ENCODE measurements around the gene ADAMTS2.

Gene ADAMTS2

GRCh38 chr5:179194941-179195381 is 150.3 kb downstream of the ADAMTS2 start:
- no peak for DNase-seq (ENCODE audit: low read depth in 2 of 2)

- DNase-seq (ENCODE audit: low read depth in 2 of 2): no peak
Observed at GRCh38 chr5:179194201-179194910, 150.9 kb downstream of the ADAMTS2 start.

DNA sequence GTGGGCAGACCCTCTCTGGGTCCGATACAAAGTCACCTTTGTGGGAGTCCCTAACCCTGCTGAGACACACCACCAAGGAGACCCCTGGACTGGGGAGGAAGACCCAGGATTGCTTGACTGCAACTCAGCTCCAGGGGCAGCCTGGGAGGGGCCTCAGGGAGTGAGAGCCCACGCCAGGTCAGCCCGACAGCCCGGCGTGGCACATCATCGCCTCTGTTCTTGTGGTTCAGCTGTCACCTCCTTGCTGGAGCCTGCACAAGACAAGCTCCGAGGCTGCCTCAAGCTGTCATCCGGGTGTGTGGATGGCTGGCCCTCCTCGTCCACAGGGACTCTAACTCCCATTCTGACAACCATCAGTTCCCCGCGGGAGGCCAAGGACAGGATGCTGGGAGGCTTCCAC is 151.5 kb downstream of the ADAMTS2 start:
- DNase-seq (ENCODE audit: low read depth in 2 of 2): no peak

DNA sequence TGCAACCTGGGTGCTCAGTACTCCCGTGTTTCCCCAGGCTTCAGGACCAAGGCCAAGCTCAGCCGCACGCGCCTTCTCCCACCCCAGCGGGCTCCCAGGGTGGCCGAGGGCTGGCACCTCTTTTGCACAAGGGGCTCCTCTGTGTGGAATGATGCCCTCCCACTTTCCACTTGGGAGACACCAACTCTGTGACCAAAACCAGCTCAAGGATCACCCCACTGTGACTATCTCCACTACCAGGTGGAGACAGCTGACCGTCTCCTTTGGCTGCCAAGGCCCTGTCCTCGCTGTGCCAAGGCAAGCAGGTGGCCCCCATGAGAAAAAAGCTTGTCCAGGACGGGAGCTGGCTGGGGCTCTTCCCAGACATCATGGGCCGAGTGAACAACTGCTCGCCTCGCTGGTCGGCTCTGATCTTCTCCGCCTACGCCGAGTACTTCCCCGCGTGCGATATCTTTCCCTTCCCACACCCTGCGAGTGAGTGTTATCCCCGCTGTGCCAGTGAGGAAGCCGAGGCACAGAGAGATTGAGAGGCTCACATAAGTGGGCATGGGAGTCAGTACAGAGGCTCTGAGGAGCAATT is 152.3 kb downstream of the ADAMTS2 start:
- DNase-seq (ENCODE audit: low read depth in 2 of 2): no peak

- no peak for DNase-seq (ENCODE audit: low read depth in 2 of 2)
Observed at GRCh38 chr5:179192185-179192890, 152.9 kb downstream of the ADAMTS2 start.

DNA sequence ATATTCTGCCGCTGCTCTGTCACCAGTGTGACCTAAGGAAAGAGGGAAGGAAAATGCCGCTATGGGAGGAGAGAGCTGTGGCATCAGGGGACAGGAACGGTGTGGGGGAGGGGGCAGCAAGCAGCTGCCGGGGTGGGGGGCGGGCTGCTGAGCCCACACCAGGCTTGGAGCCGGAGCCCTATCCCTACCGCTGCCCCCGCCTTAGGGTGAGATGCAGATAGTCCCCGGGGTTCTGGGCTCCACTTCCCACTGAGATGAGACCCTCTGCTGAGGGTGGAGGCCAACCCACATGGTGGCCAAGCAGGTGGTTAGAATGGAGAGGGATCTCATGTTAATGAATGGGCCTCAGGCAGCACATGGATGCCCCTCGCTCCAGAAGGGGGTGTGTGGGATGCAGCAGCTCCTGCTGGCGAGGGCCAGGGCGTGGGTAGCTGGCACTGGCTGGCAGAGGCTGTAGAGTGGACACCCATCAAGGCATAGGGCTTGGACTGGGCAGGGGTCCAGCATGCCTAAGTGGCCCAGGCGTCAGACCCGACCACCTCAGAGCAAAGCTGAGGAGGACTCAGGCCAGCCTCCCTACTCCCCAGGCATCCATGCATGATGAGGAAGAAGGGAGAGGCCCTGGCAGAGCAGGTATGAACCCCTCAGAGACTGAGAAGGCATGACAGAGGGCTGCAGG is 153.6 kb downstream of the ADAMTS2 start:
- no peak for DNase-seq (ENCODE audit: low read depth in 2 of 2)

DNA sequence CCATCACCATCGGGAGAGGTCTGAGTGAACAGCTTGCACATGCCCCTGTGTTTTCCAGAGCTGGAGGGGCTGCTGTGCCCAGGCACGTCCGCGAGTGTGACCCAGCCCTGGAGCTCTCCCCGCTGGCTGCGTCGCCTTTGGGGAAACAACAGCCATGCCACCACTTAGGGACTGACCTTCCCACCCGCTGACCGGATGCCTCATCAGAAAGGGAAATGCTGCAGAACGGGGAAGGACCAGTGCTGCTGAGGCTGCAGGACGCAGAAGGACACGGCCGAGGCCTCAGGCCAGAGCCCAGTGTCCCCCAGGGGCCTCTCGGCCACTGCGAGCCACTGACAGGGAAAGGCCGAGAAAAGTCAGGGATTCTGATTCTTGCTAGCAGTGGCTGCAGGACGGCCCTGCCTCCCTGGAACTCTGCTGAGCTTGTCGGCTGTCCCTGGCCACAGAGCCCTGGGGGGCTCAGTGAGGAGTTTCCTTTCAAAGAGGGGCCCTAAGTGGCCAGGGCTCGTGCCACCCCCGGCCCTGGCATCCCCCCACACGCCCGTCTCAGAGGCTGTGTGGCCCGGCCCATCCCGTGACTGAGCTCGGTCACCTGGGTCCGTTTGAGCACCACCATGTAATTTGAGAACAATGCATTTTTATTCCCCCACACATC is 154.3 kb downstream of the ADAMTS2 start:
- DNase-seq (ENCODE audit: low read depth in 2 of 2): no peak

DNA sequence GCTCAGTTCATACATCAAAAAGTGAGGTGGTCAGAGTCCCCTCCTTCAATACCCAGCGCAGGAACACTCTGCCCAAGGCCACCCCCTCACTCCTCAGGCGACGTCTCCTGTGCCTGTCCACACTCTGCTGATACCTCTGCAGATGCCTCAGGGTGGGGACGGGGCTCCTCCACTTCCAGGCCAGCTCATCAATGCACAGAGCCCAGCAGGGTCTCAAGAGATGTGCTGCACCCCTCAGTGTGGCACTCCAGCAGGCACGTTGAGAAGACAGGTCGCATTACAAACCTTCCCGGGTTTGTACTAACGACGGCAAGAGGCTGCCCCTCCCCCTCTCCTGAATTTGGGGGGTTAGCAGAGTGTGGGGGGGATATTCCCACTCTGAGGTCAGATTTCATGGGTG is 156.6 kb downstream of the ADAMTS2 start:
- DNase-seq (ENCODE audit: low read depth in 2 of 2): no peak

GRCh38 chr5:179187681-179188575 is 157.3 kb downstream of the ADAMTS2 start:
- DNase-seq (ENCODE audit: low read depth in 2 of 2): no peak

DNA sequence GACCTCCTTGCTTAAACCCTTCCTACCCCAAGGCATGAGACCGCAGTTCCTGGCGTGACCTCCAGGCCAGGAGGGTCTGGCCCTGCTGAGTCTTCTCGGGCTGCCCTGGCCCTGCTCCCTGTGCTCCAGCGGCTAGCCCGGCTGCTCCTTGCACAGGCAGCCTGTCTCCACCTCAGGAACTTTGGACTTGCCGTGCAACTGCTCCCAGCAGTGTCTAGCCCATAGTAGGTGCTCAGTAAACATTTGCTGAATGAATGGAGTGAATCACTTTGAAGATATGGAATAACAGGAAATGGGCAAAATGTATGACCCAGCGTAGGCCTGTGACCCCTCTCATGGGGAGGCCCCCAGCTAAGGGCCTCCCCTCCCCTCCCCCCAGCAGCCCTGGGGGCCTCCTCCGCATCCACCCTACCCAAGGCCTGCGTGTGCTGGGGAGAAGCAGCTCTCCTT is 158.0 kb downstream of the ADAMTS2 start:
- DNase-seq (ENCODE audit: low read depth in 2 of 2): no peak

DNA sequence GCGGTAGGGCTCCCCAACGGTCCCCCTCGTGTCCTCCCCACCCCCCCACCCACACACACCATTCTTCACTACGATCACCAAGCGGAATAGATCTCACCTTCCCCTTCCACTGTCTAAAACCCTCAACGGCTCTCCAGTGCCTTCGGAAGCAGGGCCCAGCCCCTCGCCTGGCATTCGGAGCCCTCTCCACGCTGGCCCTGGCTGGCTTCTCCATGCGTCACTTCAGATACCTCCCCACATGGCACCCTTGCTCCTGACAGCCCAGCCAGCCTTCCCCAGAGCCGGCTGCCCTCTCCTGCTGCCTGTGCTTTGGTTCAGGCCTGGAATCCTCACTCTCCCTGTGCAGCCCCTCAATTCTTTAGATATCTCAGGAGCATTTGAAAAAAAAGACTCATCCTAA is 158.5 kb downstream of the ADAMTS2 start:
- no peak for DNase-seq (ENCODE audit: low read depth in 2 of 2)

- DNase-seq (ENCODE audit: low read depth in 2 of 2): no peak
Observed at GRCh38 chr5:179185941-179186411, 159.3 kb downstream of the ADAMTS2 start.

DNA sequence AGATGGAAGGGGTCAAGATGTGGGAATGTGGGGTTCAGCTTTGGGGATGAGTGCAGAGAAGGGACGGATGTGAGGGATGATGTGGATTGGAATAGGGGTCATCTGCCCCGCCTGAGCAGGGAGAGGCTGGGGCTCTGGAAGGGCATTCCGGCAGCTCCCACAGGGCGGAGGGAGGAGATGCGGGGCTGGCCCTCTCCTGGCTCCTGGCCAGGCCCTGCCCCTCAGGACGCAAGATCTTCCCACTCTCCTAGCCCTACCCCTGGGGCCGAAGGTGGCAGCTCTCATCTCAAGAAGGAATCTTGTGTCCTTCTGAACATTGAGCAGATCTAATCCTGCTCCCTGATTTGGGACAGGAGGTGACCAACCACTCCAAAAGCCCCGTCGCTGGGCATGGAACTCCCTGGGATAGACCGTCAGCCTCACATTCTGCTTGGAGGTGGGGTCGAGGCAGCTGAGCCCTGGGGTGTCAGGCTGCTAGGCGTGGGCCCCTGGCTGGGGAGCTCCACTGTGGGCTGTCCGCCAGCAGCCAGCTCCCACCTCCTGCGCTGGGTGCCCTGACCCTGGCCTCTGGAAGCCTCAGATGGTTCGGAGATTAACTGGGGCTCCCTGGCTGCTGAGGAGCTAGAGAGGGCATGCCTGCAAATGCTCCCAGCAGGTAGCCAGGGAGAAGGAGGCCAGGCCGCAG is 159.9 kb downstream of the ADAMTS2 start:
- DNase-seq (ENCODE audit: low read depth in 2 of 2): no peak

DNA sequence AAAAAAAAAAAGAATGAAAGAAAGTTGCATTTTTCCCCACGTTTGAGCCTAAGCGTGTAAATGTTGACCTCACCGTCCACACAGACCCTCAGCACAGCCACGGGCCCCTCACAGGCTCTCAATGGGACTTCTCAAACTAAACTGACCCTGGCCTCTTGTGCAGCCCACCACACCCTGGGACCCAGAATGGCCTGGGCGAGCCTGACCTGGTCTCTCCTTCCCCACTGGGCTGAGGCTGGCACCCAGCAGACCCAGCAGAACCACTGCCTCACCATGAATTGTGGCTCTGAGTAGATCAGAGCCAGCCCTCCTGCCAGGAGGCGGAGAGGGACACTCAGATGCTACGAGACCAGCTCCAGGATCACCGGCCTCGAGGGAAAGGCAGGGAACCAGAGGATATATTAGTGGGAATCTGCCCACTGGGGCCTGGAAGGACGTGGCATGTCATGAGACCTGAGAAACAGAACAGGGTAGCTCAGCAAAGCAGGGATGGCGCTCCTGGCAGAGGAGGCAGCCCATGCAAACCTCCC is 160.7 kb downstream of the ADAMTS2 start:
- no peak for DNase-seq (ENCODE audit: low read depth in 2 of 2)

GRCh38 chr5:179183481-179183880 is 161.8 kb downstream of the ADAMTS2 start:
- no peak for DNase-seq (ENCODE audit: low read depth in 2 of 2)

DNA sequence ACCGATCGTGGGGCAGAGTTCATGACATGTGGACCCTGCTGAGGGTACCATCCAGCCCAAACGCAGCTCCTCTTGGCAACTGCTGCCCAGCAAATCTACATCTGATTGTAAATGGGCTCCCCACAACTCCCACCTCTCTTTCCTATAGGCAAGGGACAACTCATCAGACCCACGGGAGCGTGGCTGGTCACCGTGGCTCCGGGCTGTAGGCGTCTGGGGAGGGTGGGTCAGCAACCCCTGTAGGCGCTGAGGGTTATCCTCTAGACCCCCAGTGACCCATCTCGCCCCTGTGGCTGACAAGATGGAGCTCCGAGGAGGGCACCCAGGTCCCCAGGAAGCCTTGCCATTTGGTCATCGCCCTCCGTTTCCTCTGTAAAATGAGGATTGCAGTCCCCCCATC is 162.7 kb downstream of the ADAMTS2 start:
- DNase-seq (ENCODE audit: low read depth in 2 of 2): no peak

DNA sequence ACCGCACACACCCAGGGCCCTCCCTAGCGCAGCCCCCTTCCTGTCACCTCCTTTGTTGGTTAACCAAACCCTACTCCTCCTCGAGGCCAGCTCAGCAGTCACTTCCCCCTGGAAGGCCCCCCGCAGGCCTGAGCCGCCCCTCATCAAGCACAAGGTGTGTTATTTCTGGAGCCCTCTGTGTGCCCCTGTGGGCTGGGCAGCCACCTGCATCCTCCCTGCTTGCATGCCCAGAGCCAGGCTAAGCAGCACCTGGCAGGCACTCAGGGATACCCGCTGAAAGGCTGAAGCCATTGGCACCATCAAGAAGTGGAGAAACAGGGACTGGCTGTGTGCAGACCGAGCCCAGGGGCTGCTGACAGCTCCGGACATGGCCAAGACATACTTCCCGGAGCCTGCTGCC is 163.3 kb downstream of the ADAMTS2 start:
- DNase-seq (ENCODE audit: low read depth in 2 of 2): no peak

- DNase-seq (ENCODE audit: low read depth in 2 of 2): no peak
Observed at GRCh38 chr5:179180921-179181645, 164.2 kb downstream of the ADAMTS2 start.

DNA sequence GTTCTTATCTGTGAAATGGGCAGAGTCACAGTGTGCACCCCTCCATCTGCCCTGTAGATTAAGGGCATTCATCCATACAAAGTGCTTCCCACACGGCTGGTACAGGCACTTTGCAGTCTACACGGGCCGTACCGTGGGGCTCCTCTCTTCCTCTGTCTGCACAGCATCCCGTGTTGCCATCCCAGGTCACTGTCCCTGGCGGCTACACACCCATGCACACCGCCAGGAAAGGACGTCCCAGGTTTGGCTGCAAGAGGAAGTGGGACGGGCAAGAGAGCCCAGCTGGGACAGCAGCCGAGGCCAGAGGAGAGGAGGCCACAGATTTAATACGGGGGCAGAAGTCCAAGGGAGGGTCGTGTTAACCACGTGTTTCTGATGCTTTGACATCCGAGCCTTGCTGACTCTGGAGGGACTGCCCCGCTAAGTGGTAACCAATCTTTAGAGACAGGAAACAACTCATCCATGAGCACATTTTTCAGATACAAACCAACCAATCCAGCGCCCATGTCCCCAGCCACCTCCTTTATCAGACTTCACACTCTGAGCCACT is 165.1 kb downstream of the ADAMTS2 start:
- no peak for DNase-seq (ENCODE audit: low read depth in 2 of 2)
